Subcutaneous abdominal adipose tissue (tissue), 5 donors: ENCODE results near the gene SERTAD2.
A peak's percentile ranks its signal among the peaks of the same experiment; 100 is the strongest.

Experiments used
- H3K27ac ChIP-seq: one replicate; pipeline ENCODE4 v1.7.0; 2013; ENCODE audit warnings: low read depth, mild to moderate bottlenecking, inconsistent platforms, low read length, moderate library complexity
- H3K27me3 ChIP-seq, 5 donors: one replicate each; pipeline ENCODE4 v1.7.0; 2013; ENCODE audit warnings: low read length in 5 of 5, inconsistent platforms in 1 of 5; ENCODE audit not compliant: control insufficient read depth in 5 of 5, insufficient read depth in 4 of 5
- H3K36me3 ChIP-seq, 5 donors: one replicate each; pipeline ENCODE4 v1.7.0; 2013; ENCODE audit warnings: low read length in 5 of 5; ENCODE audit not compliant: control insufficient read depth in 5 of 5, insufficient read depth in 5 of 5
- H3K4me1 ChIP-seq, 5 donors: one replicate each; pipeline ENCODE4 v1.7.0; 2013; ENCODE audit warnings: low read length in 5 of 5, mild to moderate bottlenecking in 3 of 5, moderate library complexity in 1 of 5; ENCODE audit not compliant: control insufficient read depth in 5 of 5, insufficient read depth in 5 of 5
- H3K4me3 ChIP-seq, 5 donors: one replicate each; pipeline ENCODE4 v1.7.0; 2013; ENCODE audit warnings: low read length in 5 of 5, low read depth in 1 of 5
- H3K9ac ChIP-seq, 5 donors: one replicate each; pipeline ENCODE4 v1.7.0; 2013; ENCODE audit warnings: low read length in 5 of 5, mild to moderate bottlenecking in 4 of 5, moderate library complexity in 3 of 5
- H3K9me3 ChIP-seq, 5 donors: one replicate each; pipeline ENCODE4 v1.7.0; 2013; ENCODE audit warnings: low read length in 5 of 5; ENCODE audit not compliant: control insufficient read depth in 5 of 5
- donor health status: healthy.
- donor health status: healthy.
- donor health status: healthy.
- donor health status: healthy.
- donor health status: healthy.

SERTAD2 gene

DNA sequence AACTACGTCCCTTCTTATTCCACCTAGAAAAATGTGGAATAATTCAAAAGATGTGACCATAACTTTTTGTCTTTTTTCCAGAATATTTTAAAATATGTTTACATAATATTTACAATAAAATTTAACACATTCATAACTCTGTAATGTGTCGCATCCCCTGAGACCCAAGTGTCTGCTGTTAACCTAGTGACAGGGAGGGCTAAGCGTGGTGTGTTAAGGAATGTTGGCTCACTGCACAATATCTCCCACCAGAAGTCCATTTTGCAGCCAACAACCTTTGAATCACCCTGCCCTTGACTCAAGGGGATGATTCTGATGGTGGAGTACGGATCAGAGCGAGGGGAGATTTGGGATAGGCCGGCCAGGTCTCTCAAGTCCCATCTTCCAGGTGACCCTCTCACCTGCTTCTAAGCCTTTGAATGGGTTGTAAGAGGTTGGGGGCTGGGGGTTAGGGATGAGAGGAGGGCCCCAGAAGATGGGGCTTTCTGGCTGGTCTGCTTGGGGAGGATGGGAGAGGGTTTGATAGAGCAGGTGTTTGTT, 43.3 kb downstream of the SERTAD2 start:
- no peaks in the 10 kb centered on the region for H3K9me3 ChIP-seq
- H3K27ac ChIP-seq = no peak overlapping the region
- no peak overlapping the region for H3K9ac ChIP-seq
- peaks cover 9 to 38% (median 27%) of the 10 kb centered on the region in 5 donors for H3K4me1 ChIP-seq
- peaks cover 0 to 2% (median 0%) of the 10 kb centered on the region in 5 donors for H3K27me3 ChIP-seq
- no peak overlapping the region for H3K4me3 ChIP-seq
- H3K36me3 ChIP-seq = no peaks in the 10 kb centered on the region

DNA sequence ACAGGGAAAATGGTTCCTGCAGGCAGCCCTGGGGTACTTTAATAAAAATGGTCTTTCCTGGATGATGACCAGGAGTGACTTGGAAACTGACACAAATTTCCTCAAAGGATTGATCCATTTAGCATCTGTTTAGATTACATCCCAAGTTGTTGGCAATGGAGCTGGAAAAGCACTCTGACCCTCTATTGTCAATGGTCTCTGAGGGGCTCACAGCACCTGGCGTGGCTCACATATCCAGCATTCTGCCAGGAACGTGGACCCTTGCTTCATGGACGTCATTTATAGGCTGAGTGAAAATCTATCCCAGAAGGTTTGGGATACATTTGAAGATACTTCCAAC, 43.8 kb downstream of the SERTAD2 start:
- peak overlapping the region; percentile 41 for H3K27ac ChIP-seq
- H3K4me1 ChIP-seq = peaks cover 9 to 43% (median 27%) of the 10 kb centered on the region in 5 donors
- H3K9ac ChIP-seq = peak overlapping the region; percentile 26 to 86 (median 79)
- H3K9me3 ChIP-seq = no peaks in the 10 kb centered on the region
- H3K36me3 ChIP-seq = no peaks in the 10 kb centered on the region
- H3K4me3 ChIP-seq = peak overlapping the region; percentile 65 to 72 (median 69)
- peaks cover 0 to 2% (median 0%) of the 10 kb centered on the region in 5 donors for H3K27me3 ChIP-seq

DNA sequence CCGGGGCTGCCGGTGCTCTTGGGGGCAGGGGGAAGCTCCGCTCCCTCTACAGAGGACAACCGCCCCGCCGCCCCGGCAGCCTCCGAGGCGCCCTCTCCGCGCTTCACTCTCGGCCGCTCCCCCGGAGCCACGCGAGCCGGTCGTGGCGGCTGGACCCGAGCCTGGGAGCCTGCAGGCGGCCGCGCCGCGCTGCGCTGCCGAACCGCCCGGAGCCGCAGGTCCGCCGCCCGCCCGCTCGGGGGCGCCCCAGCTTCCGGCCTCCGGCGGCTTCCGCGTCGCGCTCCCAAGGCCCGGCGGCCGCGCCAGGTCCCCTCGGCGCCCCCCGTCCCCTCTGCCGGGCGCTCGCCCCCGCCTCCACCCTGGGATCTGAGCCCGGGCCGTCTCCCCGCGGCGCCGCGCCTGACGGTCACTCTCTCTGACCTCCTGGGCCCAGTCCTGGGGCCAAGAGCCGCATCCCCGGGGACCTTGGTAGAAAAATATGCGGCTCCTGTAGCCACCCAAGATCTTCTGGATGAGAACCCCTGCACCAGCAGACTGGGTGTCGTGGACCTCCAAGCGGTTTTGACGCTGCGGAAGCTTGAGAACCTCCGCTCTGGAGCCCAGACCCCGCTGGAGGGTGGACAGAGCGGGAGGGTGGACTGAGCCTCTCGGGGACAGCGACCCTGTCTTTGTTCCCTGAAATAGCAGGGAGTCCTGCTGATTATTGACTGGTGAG, 44.3 kb downstream of the SERTAD2 start:
- H3K9me3 ChIP-seq = peaks cover 0 to under 1% (median 0%) of the 10 kb centered on the region in 5 donors
- peaks cover 9 to 46% (median 30%) of the 10 kb centered on the region in 5 donors for H3K4me1 ChIP-seq
- H3K36me3 ChIP-seq = no peaks in the 10 kb centered on the region
- peak overlapping the region; percentile 65 to 72 (median 69) for H3K4me3 ChIP-seq
- peaks cover 0 to 2% (median 0%) of the 10 kb centered on the region in 5 donors for H3K27me3 ChIP-seq
- H3K9ac ChIP-seq = peak overlapping the region; percentile 26 to 86 (median 79)
- H3K27ac ChIP-seq = peak overlapping the region; percentile 41

DNA sequence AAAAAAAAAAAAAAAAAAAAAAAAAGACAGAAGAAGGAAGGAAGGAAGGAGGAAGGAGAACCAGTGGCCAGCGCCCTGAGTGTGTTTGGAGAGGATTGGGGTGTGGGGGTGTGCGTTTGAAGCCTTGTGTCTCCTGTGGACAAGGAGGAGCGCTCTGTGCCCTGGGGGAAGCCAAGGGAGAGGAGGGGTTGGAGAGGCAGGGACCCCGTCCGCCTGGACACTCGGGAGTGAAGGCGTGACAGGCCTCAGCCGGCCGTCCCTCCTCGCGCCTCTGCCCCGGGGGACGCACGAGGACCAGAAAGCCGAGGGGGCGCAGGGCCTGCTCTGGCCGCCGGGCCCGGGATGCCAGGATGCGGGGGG, 44.9 kb downstream of the SERTAD2 start:
- Histone ChIP-seq H3K36me3 (no peaks in the 10 kb centered on the region), H3K27ac (no peak overlapping the region), H3K4me3 (peak overlapping the region in 4 of 5 donors; percentile 54 to 69 (median 63)), H3K27me3 (peaks cover 0 to 2% (median 0%) of the 10 kb centered on the region in 5 donors), H3K4me1 (peaks cover 9 to 46% (median 30%) of the 10 kb centered on the region in 5 donors), H3K9me3 (peaks cover 0 to 4% (median 0%) of the 10 kb centered on the region in 5 donors), H3K9ac (peak overlapping the region in 3 of 5 donors; percentile 14 to 62 (median 50))

DNA sequence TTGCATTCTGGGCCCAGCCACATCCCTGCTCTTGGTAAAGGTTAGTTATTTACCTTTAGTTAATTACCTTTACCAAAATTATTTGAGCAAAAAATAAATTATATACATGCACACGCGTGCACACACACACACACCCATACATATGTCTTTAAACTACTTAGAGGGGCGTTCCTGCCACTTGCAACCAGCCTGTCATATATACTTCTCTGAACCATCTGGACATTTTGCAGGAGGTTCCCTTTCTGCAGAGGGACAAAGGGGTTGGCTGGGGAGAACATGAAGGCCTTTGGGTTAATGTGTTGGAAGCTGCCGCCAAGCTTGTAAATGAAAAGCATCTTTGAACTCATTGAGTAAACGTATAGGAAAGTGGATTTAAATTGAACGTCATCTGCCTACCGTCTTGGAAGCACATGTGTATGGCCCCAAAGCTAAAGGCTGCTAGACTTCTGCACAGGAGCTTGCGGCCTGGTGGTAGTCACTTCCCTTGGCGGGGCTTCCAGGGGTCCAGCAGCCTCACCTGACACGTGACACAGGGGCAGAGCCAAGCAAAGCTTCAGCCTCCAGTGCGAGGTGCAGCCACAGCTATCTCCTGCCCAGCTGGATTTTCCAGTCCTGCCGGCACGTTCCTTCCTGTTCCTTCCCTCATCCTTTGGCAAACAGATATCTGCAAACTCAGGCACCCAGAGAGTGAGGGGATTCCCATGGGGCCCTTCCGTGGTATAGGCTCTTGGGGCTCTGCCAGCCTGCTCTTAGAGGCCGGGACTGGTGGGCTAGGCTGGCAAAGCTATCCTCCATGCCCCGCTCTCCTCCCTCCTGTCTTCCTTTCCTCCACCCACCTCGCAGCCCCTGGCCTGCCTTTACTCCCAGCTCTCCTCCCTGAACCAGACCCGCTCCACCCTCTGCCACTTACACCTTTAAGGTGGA, 46.1 kb downstream of the SERTAD2 start:
- peaks cover 0 to 4% (median 0%) of the 10 kb centered on the region in 5 donors for H3K9me3 ChIP-seq
- H3K4me3 ChIP-seq = peak overlapping the region in 1 of 5 donors; percentile 41
- H3K9ac ChIP-seq = no peak overlapping the region
- H3K36me3 ChIP-seq = no peaks in the 10 kb centered on the region
- peaks cover 5 to 37% (median 30%) of the 10 kb centered on the region in 5 donors for H3K4me1 ChIP-seq
- H3K27me3 ChIP-seq = peaks cover 0 to 2% (median 0%) of the 10 kb centered on the region in 5 donors
- H3K27ac ChIP-seq = peak overlapping the region; percentile 29

DNA sequence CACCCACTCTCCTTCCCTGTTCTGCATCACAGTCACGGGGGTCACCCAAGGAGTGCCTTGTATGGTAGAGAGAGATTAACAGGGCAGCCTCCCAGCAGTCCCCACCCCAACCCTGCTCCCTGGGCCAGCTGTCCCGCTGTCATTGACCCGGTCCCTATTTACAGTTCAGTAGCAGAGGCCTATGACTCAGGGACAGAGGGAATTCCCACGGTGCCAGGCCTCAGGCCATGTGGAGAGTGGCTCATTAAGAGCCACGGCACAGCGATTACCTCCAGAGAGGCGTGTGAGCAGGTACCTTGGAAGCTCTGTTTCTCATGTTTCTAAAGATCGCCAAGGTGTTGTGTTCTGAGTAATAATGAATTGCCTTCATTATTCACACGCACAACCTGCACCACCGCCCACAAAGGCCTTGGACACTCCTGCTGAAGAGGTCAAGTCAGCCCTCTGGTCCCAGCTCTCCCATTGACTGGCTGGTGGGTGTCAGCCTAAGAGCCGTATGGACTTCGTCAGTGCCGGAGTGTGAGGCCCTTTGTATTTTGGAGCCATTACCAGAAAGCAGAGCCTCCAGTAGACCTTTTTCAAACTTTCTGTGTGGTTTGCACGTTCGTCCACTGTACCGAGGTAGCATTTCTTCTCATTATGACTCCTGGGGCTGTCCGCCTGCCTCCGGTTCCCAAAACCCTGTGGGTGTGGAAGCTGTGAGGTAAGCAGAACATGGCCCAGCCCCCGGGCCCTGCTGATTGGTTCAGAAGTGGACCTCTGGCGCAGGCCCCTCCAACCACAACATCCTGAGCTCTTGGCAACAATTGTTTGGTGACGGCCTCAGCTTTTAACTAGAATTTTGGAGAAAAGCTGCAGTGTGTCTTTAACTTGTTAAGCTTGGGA, 47.0 kb downstream of the SERTAD2 start:
- H3K9me3 ChIP-seq = peaks cover 0 to 4% (median 0%) of the 10 kb centered on the region in 5 donors
- no peak overlapping the region for H3K27ac ChIP-seq
- H3K4me1 ChIP-seq = peaks cover 5 to 37% (median 30%) of the 10 kb centered on the region in 5 donors
- H3K4me3 ChIP-seq = peak overlapping the region; percentile 38 to 76 (median 56)
- H3K27me3 ChIP-seq = peaks cover 0 to 2% (median 0%) of the 10 kb centered on the region in 5 donors
- H3K36me3 ChIP-seq = no peaks in the 10 kb centered on the region
- peak overlapping the region in 3 of 5 donors; percentile 29 to 72 (median 51) for H3K9ac ChIP-seq

DNA sequence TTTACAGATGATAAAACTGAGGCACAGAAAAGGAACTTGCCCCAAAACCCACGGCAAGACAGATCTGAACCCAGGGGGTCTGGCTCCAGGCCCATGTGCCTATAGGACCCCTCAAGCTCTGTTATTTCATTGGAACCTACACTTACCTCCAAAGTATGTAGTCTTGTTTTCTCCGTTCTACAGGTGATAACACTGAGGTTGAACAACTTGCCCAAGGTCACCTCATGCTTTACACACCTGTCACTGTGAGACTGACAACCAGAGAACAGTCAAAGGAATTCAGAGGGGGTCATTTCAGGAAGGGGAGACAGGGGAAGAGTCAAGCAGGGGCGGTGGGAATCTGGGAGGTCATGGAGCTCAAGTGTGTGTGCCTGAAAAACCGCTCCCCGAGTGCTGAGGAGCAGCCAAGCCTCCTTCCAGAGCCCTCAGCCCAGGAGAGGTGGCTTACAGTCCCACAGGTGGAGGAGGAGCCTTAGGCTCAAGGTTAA, 47.7 kb downstream of the SERTAD2 start:
- peaks cover 0 to 4% (median 0%) of the 10 kb centered on the region in 5 donors for H3K9me3 ChIP-seq
- H3K27ac ChIP-seq = no peak overlapping the region
- peaks cover 0 to 2% (median 0%) of the 10 kb centered on the region in 5 donors for H3K27me3 ChIP-seq
- H3K9ac ChIP-seq = peak overlapping the region in 1 of 5 donors; percentile 29
- H3K4me3 ChIP-seq = no peak overlapping the region
- H3K36me3 ChIP-seq = no peaks in the 10 kb centered on the region
- peaks cover 5 to 37% (median 30%) of the 10 kb centered on the region in 5 donors for H3K4me1 ChIP-seq

DNA sequence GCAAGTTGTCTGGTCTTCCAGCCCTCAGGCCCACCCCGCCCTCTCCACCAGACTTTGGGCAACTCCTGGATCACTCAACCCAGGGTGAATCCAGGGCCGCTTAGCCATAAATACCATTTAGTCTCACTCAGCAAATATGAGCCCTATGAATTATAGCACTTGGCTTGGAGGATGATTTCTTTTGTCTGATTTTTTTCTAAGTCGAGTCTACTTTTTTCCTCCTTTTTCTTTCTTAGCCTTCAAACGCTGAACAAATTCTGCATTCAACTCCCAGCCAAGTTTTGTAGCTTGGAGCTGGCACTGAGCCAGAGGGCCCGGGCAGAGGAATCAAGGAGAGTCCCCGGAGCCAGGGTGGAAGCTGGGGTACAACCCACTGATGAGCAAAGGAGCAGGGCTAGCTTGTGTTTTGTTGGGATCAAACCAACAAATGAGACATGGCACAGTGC, 48.7 kb downstream of the SERTAD2 start:
- Histone ChIP-seq H3K4me1 (peaks cover 5 to 37% (median 30%) of the 10 kb centered on the region in 5 donors), H3K27ac (no peak overlapping the region)

DNA sequence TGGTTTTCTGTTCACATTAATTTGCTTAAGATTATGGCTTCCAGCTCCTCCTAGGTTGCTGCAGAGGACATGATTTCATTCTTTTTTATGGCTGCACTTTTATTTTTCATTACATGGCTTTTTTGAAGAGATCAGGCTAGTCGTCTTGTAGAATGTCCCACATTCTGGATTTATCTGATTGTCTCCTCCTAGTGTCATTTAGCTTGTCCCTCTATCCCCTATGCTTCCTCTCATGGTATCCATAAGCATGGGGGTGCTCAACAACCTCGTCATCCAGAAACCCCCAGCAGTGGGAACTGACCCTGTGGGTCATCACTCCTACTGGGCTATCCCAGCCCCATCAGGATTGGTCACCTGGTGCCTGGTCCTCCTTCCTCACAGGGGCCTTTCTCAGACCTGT, 49.6 kb downstream of the SERTAD2 start:
- H3K27me3 ChIP-seq = peaks cover 0 to 2% (median 0%) of the 10 kb centered on the region in 5 donors
- H3K4me1 ChIP-seq = peaks cover 10 to 39% (median 30%) of the 10 kb centered on the region in 5 donors
- no peak overlapping the region for H3K9ac ChIP-seq
- H3K9me3 ChIP-seq = peaks cover 0 to 4% (median 0%) of the 10 kb centered on the region in 5 donors
- H3K27ac ChIP-seq = no peak overlapping the region
- no peak overlapping the region for H3K4me3 ChIP-seq
- H3K36me3 ChIP-seq = no peaks in the 10 kb centered on the region

More for the DNA sequence above, 48.7 kb downstream of the SERTAD2 start:
- no peak overlapping the region for H3K9ac ChIP-seq
- H3K36me3 ChIP-seq = no peaks in the 10 kb centered on the region
- H3K9me3 ChIP-seq = peaks cover 0 to 4% (median 0%) of the 10 kb centered on the region in 5 donors
- no peak overlapping the region for H3K4me3 ChIP-seq
- peaks cover 0 to 2% (median 0%) of the 10 kb centered on the region in 5 donors for H3K27me3 ChIP-seq
